Adrenal gland (tissue), 5 donors: ENCODE data around the gene PDGFD.

Experiments used
- POLR2A ChIP-seq, 2 donors: fragments of 450-650 bp; IDR thresholded peaks; one replicate each; pipeline ENCODE4 v1.6.1; 2017; ENCODE audit warnings: antibody characterized with exemption in 2 of 2, mild to moderate bottlenecking in 2 of 2, moderate library complexity in 1 of 2
- TF ChIP-seq, protein P1 (sequence below), 6 experiments: fragments of 450-650 bp in 4 of 6; fragments of 200-600 bp in 2 of 6; sonication (generic) in 1 of 6; IDR thresholded peaks; 1 replicate in 5 of 6; 2 replicates in 1 of 6; pipeline versions ENCODE4 v1.5.1 to v1.8.0; 2016 to 2021; ENCODE audit warnings: antibody characterized with exemption in 6 of 6, mild to moderate bottlenecking in 2 of 6, moderate library complexity in 1 of 6
- donor health status: DM: no; HTN: no; CAD: no.

DNA sequence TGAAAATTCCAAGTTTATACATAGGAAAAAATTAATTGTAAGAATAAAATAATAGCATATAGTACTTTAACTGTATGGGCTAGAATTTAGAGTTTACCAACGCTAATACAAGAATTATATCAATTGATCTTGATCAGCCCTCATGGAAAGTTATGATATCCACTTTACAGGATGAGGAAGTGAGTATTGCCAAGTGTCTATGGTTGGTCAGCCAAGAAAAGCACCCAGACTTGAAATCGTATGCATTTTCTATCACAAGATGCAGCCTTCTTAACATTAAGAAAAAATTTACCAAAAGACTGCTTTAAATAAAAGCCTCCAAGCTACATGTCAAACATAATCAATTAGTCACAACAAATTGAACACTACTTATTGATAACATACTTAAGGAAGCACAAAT lies 74.5 kb downstream of the PDGFD start:
- TF ChIP-seq, protein P1, sequence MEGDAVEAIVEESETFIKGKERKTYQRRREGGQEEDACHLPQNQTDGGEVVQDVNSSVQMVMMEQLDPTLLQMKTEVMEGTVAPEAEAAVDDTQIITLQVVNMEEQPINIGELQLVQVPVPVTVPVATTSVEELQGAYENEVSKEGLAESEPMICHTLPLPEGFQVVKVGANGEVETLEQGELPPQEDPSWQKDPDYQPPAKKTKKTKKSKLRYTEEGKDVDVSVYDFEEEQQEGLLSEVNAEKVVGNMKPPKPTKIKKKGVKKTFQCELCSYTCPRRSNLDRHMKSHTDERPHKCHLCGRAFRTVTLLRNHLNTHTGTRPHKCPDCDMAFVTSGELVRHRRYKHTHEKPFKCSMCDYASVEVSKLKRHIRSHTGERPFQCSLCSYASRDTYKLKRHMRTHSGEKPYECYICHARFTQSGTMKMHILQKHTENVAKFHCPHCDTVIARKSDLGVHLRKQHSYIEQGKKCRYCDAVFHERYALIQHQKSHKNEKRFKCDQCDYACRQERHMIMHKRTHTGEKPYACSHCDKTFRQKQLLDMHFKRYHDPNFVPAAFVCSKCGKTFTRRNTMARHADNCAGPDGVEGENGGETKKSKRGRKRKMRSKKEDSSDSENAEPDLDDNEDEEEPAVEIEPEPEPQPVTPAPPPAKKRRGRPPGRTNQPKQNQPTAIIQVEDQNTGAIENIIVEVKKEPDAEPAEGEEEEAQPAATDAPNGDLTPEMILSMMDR (IDR thresholded peaks at IDR 0.05): no peak
- no peak for TF ChIP-seq POLR2A (IDR thresholded peaks at IDR 0.05)
